ENCODE measurements around the gene VSNL1. TPM values are rescaled to one million over a fixed set of nuclear protein-coding genes. Genes with fewer than 3 reads are reported as not detected.

The VSNL1 gene
- total RNA-seq, result 0.17 and 1.0 TPM in 2 replicates

DNA sequence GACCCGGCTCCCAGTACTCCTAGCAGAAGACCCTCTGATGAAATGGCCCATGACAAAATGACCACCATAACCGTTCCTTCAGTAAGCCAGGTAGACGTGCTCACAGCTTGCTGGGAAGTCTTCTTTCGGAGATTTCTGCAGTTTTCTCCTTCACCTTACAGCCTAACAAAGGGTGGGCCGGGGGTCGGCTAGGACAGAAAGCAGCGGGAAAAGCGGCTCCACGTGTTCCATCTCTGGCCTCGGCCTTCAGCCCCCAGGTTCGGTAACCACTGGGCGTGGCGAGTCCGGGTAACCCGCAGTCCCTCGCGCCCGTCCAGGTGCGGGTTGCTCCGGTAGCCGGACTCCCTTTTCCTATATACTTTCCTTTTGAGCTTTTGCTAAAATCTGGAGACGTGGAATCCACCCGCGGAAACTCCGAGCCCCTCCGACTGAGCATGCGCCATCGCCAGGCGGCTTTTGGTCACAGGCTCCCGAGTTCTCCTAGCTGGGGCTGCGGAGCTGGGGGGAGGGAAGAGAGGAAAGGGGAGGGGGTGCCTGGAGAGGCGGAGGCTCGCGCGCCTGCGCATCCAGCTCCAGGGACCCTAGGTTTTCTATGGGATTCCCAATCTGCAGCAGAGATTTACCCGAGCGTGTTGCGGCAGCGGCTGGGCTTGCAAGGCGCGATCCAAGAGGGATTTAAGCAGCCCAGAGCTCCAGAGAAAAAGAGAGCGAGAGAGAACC is at the start of gene VSNL1:
VSNL1 (plus strand) TSS at position 604 of the 720 bp plus-strand sequence. CDS start 51,379 bp downstream, outside the sequence.

GRCh38 chr2:17518212-17519154 is 22.0 kb upstream of the VSNL1 start, which contains the start of gene RAD51AP2:
TSS of gene RAD51AP2 (minus strand) at chr2:17518440. CDS start at chr2:17518415, 25 bp downstream.

Other genes starting within 250 kb of the VSNL1 start
- gene RAD51AP2, start 22.3 kb upstream of the VSNL1 start, total RNA-seq, result under 0.01 TPM in 1 of 2 replicates, not detected in the other
- gene SMC6, start 213.1 kb downstream of the VSNL1 start, total RNA-seq, result 10.3 and 13.4 TPM in 2 replicates
- gene GEN1, start 213.4 kb downstream of the VSNL1 start, total RNA-seq, result 6.8 and 13.8 TPM in 2 replicates

All from bronchus fibroblast of lung (primary cell).